Fibroblast of skin of left biceps (primary cell): ENCODE measurements around the gene STAT3.
A peak's percentile ranks its signal among the peaks of the same experiment; 100 is the strongest.
"Not testable (repeated sequence)": the region's sequence is repeated elsewhere in the genome, so short reads cannot be mapped to it uniquely, and the experiment has no call there.

ENCODE experiments used
- DNase-seq, 2 experiments: peaks; one replicate each; pipeline ENCODE4 v3.0.0-alpha.2; 2013; ENCODE audit warnings: low read depth in 2 of 2

Gene STAT3

DNA sequence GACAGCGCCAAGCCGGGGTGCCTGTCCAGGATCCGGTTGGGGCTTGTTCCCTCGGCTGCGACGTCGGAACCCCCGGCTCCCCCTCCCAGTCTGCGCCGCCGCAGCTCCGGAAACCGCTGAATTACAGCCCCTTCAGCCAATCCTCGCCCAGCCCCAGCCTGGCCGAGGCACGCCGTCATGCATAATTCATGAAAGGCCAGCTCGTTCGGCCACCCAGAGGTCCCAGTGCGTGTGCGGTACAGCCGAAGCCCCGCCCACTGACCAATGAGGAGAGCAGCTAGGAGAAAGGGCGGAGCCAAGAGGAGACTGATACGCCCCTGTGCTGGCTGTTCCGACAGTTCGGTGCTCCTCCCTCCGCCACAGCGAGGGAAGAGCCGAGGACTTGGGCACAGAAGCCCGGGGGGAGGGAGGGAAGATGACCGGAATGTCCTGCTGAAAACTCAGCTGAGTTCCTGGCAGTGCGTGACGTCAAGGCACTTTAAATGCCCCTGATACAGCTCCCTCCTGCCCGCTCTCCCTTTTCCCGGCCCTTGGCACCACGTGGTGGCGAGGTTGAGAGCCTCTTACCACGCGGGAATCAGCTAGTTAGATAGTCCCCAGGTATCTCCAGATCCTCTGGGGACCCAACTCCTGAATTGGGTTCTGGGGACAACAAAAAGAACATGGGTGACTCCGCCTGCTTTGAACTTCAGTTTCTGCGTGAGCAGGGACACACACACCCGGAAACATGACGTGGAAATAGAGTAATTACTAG is at the start of gene STAT3:
Gene STAT3 (minus strand): TSS at position 62 of the 754 bp plus-strand sequence. CDS start 39,926 bp downstream, outside the sequence.
- DNase-seq = peak; percentile 100

DNA sequence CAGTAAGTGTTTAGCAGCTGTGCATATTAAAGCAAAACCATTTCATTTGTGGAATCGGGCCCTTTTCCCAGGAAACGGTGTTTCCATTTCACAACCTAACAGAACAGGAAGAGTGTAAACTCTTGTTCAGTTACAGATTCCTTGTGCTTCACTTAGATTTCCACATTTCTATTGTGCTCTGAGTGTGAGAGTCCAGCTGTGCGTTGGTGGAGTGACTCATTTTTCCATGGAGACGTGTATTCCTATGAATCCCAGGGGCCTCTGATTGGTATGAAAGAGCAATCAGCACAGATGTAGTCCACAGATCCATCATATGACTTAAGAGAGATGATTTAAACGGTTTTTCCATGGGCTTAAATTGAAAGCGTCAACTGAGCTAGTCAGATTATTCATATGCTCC is 48.1 kb upstream of the STAT3 start:
- peak; percentile 98 for DNase-seq

DNA sequence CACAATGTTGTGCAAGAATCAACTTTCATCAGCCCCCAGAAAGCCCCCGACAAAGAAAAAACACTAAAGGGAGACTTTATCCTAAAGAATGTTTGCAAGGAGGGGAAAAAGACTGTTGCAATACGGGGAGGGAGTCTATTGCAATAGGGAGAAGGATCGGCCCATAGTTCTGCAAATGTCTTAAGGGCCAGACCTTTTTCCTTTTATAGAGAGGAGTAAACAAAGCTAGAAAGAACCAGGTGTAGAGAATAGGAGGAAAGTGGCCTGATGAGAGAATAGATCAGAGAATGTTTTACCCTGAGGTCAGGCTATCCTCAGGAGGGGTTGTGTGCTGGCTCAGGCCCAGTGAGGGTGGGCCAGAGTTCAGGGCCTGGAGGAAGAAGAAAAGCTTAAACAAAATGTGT is 43.5 kb upstream of the STAT3 start:
- no peak for DNase-seq

DNA sequence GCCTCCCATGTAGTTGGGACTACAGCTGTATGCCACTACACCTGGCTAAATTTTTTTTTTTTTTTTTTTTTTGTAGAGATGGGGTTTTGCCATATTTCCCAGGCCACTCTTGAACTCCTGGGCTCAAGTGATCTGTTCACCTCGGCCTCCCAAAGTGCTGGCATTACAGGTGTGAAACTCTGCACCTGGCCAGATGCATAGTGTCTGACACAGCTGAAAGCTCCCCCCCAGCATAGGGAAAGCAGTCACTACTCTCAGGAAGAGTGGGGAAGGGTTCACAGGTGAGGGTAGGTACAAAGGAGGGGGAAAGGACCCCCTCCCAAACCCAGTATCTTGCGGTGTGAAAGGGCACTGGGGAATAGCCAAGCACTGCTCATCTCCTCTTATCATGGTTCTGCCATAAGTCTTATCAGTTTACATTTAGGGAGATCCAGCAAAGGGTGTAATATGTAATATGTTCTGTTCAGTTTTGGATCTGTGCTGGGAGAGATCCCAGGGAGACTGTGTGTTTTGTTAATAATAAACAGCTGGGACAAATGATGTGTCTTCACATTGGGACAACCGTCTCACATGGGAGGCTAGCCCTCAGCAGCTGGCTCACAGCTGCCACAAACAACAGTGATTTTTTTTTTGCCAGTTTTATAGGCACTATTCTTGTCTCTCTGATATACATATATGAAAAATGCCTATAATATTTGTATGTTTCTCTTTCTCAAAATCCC is 41.6 kb upstream of the STAT3 start:
- no peak for DNase-seq

DNA sequence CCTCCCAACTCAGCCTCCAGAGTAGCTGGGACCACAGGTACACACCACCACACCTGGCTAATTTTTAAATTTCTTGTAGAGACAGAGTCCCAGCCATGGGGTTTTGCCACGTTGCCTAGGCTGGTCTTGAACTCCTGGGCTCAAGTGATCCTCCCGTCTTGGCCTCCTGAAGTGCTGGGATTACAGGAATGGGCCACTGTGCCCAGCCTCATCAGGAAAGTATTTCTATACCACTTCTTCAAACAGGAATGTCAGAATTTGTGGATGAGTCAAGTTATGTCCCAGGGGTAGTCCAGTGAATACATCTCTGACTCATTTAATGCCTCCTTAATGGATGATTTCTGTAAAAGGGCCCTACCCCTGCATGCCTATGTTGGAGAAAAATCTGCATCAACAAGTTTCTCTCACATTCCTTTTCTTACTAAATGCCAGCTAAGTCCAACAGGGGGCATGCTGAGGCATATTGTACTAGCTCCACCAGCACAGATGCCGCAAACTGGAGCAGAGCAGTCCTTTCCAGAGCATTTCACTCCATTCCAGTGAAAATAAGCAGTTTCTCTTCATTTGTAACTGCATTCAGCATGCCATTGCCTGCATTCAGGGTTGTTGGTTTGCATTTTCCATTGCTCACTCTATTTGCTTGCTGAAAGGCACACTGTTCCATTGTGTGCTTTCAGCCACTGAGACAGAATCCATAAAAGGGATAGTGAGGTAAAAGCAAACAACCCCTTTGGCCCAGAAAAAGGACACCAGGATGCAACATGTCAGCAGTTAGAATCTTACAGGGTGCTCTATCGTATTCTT is 40.1 kb upstream of the STAT3 start:
- peak; percentile 98 for DNase-seq

DNA sequence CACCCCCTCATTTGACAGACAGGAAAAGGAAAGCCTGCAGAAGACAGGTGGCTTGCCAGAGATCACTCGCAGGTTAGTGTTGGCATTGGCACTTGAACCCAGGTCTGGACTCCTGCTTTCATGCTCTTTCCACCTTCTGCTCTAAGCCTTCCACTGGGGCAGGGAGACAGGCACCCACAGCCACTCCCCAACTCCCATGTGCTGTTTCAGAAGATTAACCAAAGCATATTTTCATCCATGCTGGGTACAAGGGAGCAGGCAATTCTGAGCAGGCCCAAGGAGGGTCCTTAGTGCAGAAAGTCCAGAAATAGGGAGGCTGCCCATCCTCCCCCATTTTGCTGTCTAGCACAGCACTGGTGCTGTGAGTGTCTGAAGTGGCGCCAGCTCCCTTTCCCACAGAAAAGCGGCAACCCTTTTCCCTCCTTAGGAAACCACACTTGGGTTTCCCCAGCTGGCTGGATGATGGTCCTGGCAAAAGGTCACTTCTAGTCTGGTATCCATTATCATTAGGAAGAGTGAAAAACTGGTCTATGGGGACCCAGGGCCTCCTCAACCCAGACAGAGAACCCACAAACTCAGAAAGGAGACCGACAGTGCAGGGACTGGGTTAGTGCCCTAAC is 36.9 kb upstream of the STAT3 start:
- no peak for DNase-seq

DNA sequence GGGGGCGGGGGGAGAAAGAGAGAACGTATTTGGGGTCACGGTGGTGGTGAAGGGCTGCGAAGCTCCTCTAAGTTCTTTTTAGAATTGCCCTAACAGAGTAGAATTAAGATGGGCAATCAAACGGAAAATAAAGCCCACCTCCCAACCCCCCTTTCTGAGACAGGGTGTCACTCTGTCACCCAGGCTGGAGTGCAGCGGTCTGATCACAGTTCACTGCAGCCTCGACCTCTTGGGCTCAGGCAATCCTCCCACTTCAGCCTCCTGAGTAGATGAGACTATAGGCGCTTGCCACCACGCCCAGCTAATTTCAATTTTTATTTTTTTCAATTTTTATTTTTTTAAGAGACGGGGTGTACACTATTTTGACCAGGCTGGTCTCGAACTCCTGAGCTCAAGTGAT is 35.5 kb upstream of the STAT3 start:
- DNase-seq = no peak

DNA sequence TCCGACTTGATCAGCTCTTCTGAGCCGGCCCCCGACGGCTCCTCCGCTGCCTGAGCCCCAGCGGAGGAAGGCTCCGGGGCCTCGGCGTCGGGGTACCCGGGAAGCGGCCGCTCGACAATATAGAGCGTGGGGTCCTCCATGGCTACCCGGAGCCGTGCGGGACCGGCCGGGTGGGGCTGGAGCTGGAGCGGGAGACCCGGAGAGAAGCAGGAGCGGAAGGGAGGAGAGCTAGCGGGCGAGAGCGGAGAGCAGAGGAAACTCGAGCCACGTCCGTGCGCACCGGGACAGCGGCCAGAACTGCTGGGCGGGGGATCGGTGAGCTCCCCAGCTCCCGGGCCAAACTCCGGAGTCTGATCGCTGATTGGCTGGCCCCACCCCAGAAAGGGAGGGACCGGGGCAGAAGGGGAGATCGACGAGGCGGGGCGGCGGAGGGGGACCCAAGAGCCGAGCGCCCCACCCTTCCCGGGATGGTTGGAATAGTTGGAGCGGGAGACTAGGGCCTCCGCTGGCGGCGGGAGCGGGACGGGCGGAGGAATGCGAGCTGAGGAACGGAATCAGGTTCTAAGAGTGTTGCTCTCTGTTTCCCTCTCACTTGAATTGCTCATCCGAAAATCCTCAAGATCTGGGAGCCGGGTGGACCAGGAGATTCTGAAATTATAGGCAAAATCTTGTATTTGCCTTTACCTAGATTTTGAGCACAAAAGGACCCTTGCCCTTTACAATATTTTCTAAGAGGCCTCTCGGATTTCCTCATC is 34.9 kb upstream of the STAT3 start, which contains the start of gene CAVIN1:
Gene CAVIN1 (minus strand): TSS at position 299 of the 755 bp plus-strand sequence. CDS start 159 bp downstream, at position 140.
- DNase-seq = peak; percentile 98 to 99

DNA sequence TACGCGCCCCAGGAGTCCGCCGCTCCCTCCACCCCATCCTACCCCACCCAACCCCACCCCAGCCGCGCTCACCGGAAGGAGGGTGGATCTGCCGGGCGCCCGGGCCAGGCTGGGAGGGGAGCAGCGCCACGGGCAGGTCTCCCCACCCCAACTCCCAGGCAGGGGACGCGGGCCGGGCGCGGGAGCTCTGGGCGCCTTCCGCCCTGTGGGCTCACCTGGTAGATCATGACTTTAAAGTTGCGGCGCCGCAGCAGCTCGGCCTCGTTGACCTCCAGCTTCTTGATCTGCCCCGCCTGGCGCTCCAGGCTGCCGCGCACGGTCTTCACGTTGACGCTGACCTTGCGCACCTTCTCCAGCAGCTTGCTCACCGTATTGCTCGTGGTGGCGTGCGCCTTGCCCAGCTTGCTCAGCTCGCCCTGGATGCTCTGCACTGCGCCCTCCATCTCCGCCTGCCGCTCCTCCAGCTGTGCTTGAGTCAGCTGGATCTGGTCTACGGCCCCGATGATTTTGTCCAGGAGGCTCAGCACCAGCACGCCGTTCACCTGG is 34.2 kb upstream of the STAT3 start:
- DNase-seq = no peak

DNA sequence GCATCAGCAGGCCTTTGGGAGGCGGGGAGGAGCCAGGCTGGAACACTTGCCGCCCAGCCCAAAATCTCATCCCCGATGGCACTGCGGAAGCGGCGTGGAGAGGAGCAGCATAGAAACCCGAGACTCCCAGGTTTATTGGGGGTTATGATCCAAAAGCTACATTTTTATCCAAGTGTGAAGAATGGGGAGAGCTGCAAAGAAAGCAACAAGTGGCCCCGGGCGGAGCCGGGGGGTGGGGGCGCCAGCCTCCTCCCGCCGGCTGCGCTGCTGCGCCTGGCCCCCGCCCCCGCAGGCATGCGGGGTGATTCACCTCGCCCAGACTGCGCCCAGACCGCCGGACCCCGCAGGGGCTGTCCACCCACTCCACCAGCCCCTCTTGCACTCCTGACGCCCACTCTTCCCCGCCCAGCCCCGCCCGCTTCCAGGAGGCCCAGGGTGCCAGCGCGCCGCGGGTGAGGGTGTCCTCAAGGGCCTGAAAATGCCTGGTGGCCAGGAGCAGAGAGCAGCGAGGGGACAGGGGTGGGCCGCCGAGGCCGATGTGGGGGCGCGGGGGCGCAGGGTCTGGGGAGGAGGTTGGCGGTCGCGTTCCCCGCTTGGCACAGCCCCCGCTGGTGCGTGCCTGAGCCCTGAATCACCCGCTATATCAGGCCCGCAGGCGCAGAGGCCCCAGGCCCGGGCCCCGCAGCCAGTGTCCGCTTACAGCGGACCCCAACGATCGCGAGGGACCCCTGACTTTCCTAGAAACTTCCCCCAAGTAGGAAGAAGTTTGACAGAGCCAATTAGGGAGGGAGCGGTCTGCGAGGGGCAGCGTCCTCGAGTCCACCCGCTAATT is 33.5 kb upstream of the STAT3 start:
- no peak for DNase-seq

DNA sequence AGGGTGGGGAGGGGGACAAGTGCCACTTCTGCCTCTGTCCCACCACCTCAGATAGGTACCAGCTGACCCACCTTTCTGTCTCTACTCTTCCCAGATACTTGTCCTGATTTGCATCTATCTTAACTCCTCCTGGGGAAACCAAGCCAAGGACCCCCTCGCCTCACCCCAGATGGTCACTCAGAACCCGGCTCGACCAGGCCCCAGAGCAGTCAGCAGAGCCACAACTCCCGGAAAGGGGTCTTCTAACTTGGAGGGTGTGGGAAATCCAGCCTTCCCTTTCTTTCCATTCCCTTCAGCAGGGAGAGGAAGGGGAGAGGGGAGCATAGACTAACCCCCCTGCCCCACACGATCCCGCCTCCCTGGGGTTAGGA is 32.9 kb upstream of the STAT3 start:
- DNase-seq = no peak

DNA sequence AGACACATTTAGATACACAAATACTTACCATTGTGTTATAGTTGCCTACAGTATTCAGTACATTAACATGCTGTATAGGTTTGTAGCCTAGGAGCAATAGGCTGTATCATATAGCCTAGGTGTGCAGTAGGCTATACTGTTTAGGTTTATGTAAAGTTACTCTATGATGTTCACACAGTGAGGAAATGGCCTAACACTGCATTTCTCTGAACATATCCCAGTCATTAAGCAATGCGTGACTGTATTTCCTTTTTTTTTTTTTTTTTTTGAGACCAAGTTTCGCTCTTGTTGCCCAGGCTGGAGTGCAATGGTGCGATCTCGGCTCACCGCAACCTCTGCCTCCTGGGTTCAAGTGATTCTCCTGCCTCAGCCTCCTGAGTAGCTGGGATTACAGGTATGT is 29.7 kb upstream of the STAT3 start:
- DNase-seq = not testable (repeated sequence)

DNA sequence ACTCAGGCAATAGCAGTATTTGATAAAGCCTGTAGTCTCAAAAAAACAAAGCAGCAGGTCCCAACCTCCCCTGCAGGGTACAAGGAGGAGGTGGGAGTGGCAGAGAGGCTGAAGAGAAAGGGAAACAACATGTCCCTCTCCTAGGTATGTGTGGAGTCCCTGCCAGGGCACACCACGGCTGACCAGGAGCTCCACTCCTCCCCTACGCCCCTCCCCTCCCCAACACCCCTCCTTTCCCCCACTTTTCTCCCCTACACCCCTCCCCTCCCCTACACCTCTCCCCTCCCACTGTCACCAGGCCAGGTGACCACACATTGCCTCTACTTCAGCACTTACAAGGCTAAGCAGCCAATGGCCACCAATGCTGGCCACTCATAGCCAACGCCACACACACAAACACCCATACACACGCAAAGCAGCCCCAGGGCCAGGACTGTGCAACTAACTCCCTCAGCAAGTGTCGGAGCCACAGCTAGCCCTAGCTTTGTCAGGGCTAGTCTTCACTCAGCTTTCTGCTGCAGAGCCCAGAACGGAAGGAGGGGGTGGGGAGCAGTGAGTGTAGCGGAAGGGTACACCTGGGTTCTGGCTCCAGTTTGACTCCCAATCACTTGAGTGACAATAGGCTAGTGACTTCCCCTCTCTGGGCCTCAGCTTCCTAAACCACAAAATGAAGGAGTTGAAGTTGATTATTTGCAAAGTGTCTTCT is 26.6 kb upstream of the STAT3 start:
- DNase-seq = no peak

DNA sequence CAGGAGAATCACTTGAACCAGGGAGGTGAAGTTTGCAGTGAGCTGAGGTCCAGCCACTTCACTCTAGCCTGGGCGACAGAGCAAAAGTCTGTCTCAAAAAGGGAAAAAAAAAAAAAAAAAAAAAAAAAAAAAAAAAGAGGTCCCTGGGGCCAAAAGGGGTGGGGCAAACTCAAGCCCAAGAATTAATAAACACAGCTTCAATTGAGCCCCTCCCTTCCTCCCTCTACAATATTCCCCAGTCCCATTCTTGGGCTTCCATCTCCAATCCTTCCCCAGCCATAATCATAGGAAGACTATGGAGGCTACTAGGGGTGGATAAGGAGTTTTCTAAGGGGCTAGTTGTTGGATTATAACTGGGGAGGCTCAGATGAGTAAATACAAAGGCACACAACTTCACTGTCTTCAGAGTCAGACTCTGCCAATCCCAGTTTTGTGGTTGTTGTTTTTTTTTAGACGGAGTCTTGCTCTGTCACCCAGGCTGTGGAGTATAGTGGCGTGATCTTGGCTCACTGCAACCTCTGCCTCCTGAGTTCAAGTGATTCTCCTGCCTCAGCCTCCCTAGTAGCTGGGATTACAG is 25.3 kb upstream of the STAT3 start:
- DNase-seq = no peak

DNA sequence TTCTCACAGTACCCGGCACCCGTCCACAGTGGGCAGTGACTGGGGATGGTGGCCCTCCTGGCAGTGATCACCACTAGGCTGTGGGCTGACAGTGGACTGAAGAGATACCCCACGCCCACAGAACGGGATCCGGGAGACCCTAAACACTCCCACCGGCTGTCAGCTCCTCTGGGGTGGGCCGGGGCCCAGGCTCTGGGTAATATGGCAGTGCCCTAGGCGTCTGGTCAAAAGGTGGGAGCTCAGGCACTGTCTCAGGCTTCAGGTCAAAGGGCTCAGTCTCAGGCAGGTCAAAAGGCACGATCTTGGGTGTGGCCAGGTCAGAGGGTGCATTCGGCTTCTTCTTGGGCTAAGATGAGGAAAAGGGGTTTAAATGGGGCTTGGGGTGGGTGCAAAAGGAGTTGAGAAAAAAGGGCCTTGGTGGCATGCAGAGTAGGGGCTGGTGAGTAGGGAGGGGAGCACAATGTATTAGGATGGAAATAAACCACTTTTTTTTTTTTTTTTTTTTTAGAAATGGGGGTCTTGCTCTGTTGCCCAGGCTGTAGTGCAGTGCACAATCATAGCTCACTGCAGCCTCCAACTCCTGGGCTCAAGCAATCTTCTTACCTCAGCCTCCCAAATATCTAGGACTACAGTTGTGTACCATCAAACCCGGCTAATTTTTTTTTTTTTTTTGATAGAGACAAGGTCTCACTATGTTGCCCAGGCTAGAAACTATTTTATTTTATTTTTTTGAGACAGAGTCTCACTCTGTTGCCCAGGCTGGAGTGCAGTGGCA is 23.9 kb upstream of the STAT3 start:
- DNase-seq = no peak

DNA sequence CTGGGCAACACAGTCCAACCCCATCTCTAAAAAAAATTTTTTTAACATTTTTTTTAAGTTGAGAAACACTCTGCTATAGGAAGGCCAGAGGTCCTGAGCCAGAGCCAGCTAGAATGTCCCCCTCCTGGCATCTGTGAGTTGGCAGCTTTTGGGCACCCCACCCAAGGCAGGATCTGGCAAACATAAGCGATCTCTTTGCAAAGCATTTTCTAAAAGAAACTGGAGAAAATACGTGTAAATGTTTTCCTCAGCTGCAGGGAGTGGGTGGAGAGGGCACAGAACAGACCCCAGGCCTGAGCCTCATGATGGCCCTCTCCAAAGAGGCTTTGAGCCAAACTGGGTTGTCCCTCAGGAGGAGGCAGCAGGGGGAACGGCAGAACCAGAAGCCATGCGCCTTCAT is 23.1 kb upstream of the STAT3 start:
- no peak for DNase-seq

DNA sequence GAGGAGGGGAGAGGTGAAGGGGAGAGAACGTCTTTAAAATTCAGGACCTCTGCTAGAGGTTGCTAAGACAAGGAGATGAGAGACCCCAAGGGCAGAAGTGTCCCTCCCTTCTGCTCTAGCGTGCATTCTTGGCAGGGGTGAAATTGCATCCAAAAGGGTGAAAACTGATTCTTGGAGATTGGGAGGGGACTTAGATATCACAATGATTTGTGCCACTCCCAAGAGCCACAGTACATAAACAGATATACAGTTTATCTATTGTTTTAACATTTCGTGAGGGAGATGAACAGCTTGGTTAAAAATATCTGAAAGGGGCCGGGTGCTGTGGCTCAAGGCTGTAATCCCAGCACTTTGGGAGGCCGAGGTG is 22.1 kb upstream of the STAT3 start:
- DNase-seq = no peak
